GM15510 (cell line): ENCODE measurements around the gene LRSAM1.

Source experiments
- POLR2A ChIP-seq: IDR thresholded peaks from 3 replicates; pipeline ENCODE4 v1.6.1; 2011; ENCODE audit warnings: borderline replicate concordance; ENCODE audit not compliant: insufficient read length; ENCODE audit errors: extremely low read depth

The LRSAM1 gene

DNA sequence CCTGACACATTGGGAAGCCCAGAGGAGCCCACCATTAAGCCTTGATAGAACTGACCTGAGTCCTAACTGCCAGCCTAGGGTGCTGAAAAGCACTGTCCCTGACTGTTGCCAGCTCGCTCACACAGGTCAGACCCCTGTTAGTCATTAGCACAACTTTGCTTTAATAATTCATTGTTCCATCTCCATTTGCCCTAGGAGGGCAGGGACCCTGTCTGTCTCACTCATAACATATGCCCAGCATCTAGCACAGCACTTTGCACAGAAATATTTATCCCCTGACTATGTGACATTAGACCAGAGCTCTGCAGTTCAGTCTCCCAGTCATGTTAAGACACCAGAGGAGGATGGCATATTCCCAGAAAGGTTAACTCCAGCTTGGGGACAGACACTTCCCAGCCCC, 99.0 kb downstream of the LRSAM1 start:
- no peak for TF ChIP-seq POLR2A

DNA sequence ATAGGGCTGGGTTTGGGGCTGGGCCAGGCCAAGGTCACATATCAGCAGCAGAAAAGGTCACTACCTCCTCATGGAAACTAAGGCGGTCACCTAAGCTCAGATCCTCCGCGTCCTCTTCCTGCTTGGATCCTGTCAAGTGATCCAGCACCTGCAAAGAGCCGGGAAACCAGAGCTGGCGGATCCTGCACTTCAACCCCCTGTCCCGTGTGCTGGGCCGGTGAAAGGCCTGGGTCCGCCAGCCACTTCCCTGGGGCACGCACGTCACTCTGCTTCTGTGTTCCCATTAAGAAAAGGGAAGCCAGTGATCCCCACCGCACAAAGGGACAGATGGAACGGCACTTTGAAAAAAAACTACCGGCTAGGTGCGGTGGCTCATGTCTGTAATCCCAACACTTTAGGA, 99.4 kb downstream of the LRSAM1 start:
- TF ChIP-seq POLR2A, result no peak
